ENCODE data around the gene HMSD. TPM values are rescaled to one million over a fixed set of nuclear protein-coding genes. Genes with fewer than 3 reads are reported as not detected.

Gene HMSD
- total and polyA plus RNA-seq, 2 of the 4 experiments (the other 2 are of a cell fraction) = 0.17 to 0.36 TPM

DNA sequence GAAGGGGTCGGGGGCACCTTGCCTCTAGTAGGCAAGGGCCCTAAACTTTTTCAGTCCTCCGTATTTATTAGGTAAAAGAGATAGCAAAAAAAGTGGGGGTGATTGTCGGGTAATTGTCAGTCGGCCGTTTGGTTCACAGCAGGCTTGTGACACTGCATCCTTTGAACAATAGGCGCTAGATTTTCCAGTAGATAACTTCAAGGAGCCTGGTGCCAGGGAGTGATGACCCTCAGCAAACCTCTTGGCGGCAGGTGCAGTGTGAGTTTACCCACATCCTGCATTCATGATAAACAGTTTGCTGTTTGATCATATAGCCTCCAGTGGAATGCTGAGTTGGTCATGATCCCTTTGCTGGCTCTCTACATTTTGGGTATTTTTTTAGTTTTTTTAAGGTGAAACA is 43.6 kb downstream of the HMSD start:
- POLR2A ChIA-PET (ENCODE audit: unreplicated experiment) = no interaction called here

More for the DNA sequence above, 43.6 kb downstream of the HMSD start:
- Histone ChIP-seq H3K4me2 (ENCODE audit: low read depth, low read length) (no peak overlapping the region), H2BK20ac (ENCODE audit: low read depth, low read length) (no peak overlapping the region), H3K14ac (replicated peaks; ENCODE audit: low read depth, low read length) (no peak overlapping the region), H4K5ac (ENCODE audit: low read depth, low read length) (no peak overlapping the region), H3K56ac (ENCODE audit: extremely low read depth, insufficient read depth, low read length) (no peak overlapping the region), H3K9me1 (ENCODE audit: insufficient read depth, low read length) (no peaks in the 10 kb centered on the region), H3K18ac (ENCODE audit: low read depth, low read length) (no peak overlapping the region), H3K79me1 (ENCODE audit: low read depth in 1 of 2, low read length in 2 of 2) (no peaks in the 10 kb centered on the region), H3K27me3 (ENCODE audit: control insufficient read depth, insufficient read depth, low read length) (no peaks in the 10 kb centered on the region), H2AK9ac (replicated peaks; ENCODE audit: low read depth, low read length, poor library complexity) (no peak overlapping the region), H4K20me1 (ENCODE audit: insufficient read depth, low read length) (no peaks in the 10 kb centered on the region), H3K23ac (ENCODE audit: low read depth, low read length) (no peak overlapping the region), H4K91ac (ENCODE audit: insufficient read depth, low read depth, low read length) (no peak overlapping the region), H3K4me3 (ENCODE audit: insufficient read depth, low read depth, low read length) (no peak overlapping the region), H3K4ac (ENCODE audit: low read depth, low read length) (no peak overlapping the region), H4K8ac (ENCODE audit: low read depth in 2 of 2, low read length in 2 of 2) (no peak overlapping the region), H2AK5ac (ENCODE audit: low read depth, low read length) (no peak overlapping the region), H2AFZ (replicated peaks; ENCODE audit: low read length, poor library complexity) (no peak overlapping the region), H3K9me3 (ENCODE audit: control insufficient read depth, insufficient read depth, low read length) (no peaks in the 10 kb centered on the region), H2BK15ac (ENCODE audit: low read depth, low read length) (no peak overlapping the region), H3K36me3 (ENCODE audit: control insufficient read depth, insufficient read depth, low read length) (no peaks in the 10 kb centered on the region), H2BK5ac (ENCODE audit: low read depth, low read length, poor library complexity, severe bottlenecking) (no peak overlapping the region), H3K9ac (ENCODE audit: low read depth, low read length) (no peak overlapping the region), H2BK120ac (ENCODE audit: low read depth, low read length) (no peak overlapping the region), H3K4me1 (ENCODE audit: control insufficient read depth, insufficient read depth, low read length) (no peaks in the 10 kb centered on the region), H3K27ac (ENCODE audit: insufficient read depth, low read length) (no peak overlapping the region)
- no CpG with 5 or more reads among the region's 7 CpGs for WGBS, 2 experiments (ENCODE audit: extremely low coverage in 2 of 2, insufficient read length in 1 of 2)
- CTCF ChIA-PET = no interaction called here
- TF ChIP-seq NFE2L2 (IDR thresholded peaks at IDR 0.05; ENCODE audit: low read depth, low read length) (no peak), CHD1 (IDR thresholded peaks at IDR 0.05; ENCODE audit: low read depth, low read length) (no peak), SMC3 (IDR thresholded peaks at IDR 0.05; ENCODE audit: low read depth, low read length) (no peak), POLR2A (IDR thresholded peaks at IDR 0.05; ENCODE audit: low read depth, low read length) (no peak), MXI1 (IDR thresholded peaks at IDR 0.05; ENCODE audit: borderline replicate concordance, low read depth, low read length) (no peak), CEBPB (IDR thresholded peaks at IDR 0.05; ENCODE audit: low read depth, low read length) (no peak), MAFK (IDR thresholded peaks at IDR 0.05; ENCODE audit: low read depth, low read length) (no peak), RFX5 (IDR thresholded peaks at IDR 0.05; ENCODE audit: low read depth, low read length) (no peak), CTCF (conservative IDR thresholded peaks at IDR 0.05; ENCODE audit: low read depth, low read length) (no peak), FOS (IDR thresholded peaks at IDR 0.05; ENCODE audit: low read depth, low read length) (no peak), BHLHE40 (IDR thresholded peaks at IDR 0.05; ENCODE audit: low read depth, low read length) (no peak), RAD21 (IDR thresholded peaks at IDR 0.05; ENCODE audit: low read length) (no peak), RCOR1 (IDR thresholded peaks at IDR 0.05; ENCODE audit: insufficient replicate concordance, low read length) (no peak), MAZ (IDR thresholded peaks at IDR 0.05; ENCODE audit: borderline replicate concordance, low read depth, low read length) (no peak)
- TF ChIP-seq, protein P1, sequence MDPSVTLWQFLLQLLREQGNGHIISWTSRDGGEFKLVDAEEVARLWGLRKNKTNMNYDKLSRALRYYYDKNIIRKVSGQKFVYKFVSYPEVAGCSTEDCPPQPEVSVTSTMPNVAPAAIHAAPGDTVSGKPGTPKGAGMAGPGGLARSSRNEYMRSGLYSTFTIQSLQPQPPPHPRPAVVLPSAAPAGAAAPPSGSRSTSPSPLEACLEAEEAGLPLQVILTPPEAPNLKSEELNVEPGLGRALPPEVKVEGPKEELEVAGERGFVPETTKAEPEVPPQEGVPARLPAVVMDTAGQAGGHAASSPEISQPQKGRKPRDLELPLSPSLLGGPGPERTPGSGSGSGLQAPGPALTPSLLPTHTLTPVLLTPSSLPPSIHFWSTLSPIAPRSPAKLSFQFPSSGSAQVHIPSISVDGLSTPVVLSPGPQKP (IDR thresholded peaks at IDR 0.05; ENCODE audit: borderline replicate concordance, low read depth, low read length) = no peak
- TF ChIP-seq, protein P2, sequence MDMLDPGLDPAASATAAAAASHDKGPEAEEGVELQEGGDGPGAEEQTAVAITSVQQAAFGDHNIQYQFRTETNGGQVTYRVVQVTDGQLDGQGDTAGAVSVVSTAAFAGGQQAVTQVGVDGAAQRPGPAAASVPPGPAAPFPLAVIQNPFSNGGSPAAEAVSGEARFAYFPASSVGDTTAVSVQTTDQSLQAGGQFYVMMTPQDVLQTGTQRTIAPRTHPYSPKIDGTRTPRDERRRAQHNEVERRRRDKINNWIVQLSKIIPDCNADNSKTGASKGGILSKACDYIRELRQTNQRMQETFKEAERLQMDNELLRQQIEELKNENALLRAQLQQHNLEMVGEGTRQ (IDR thresholded peaks at IDR 0.05; ENCODE audit: low read depth, low read length) = no peak
- intact Hi-C loops (cut with micrococcal nuclease) (no loop called here), in situ Hi-C loops (cut with MboI; ENCODE audit: low sequenced_read_pairs) (no loop called here), dilution Hi-C loops (cut with HindIII; ENCODE audit: low sequenced_read_pairs, unreplicated experiment) (no loop called here)
- no TSS peak for BruUV-seq (replicated peaks)
- ATAC-seq (ENCODE audit: low read depth) = no peak
- no peak for DNase-seq

Measured in IMR-90 (cell line).